Choroid plexus epithelial cell (primary cell): ENCODE results near the gene SFRP5.
A peak's percentile ranks its signal among the peaks of the same experiment; 100 is the strongest.

Experiments used
- DNase-seq: peaks from one replicate; pipeline ENCODE4 v3.0.0-alpha.2; 2010; ENCODE audit warnings: low read depth
- H3K4me3 ChIP-seq: 2 replicates; pipeline ENCODE4 v1.5.1; 2011; ENCODE audit warnings: low read depth, mild to moderate bottlenecking, control low read depth, low read length, moderate library complexity
- CTCF ChIP-seq: conservative IDR thresholded peaks from 2 replicates; pipeline ENCODE4 v1.5.1; 2011; ENCODE audit warnings: low read depth, mild to moderate bottlenecking, control low read depth, inconsistent platforms, low read length, moderate library complexity

SFRP5 gene

GRCh38 chr10:97764519-97764931 is 7.3 kb downstream of the SFRP5 start:
- H3K4me3 ChIP-seq: no peak overlapping the region
- DNase-seq: no peak
- TF ChIP-seq CTCF: no peak

GRCh38 chr10:97763947-97764346 is 7.9 kb downstream of the SFRP5 start:
- TF ChIP-seq CTCF: no peak

GRCh38 chr10:97763411-97763810 is 8.4 kb downstream of the SFRP5 start:
- no peak for TF ChIP-seq CTCF
- DNase-seq: no peak
- H3K4me3 ChIP-seq: no peak overlapping the region

More at GRCh38 chr10:97763947-97764346, 7.9 kb downstream of the SFRP5 start:
- no peak overlapping the region for H3K4me3 ChIP-seq
- no peak for DNase-seq

GRCh38 chr10:97762816-97763215 is 9.0 kb downstream of the SFRP5 start:
- no peak for TF ChIP-seq CTCF
- no peak overlapping the region for H3K4me3 ChIP-seq
- DNase-seq: peak; percentile 71

- DNase-seq: no peak
- H3K4me3 ChIP-seq: no peak overlapping the region
- no peak for TF ChIP-seq CTCF
Measured at GRCh38 chr10:97762056-97762455, 9.7 kb downstream of the SFRP5 start.

GRCh38 chr10:97761331-97761865 is 10.4 kb downstream of the SFRP5 start:
- no peak for DNase-seq
- TF ChIP-seq CTCF: no peak
- no peak overlapping the region for H3K4me3 ChIP-seq

GRCh38 chr10:97760461-97761257 is 11.1 kb downstream of the SFRP5 start:
- no peak for DNase-seq
- TF ChIP-seq CTCF: no peak
- H3K4me3 ChIP-seq: no peak overlapping the region
